HG02981 (cell line): ENCODE data around the gene OOSP4A.

ENCODE experiments used
- ATAC-seq: cut with Tn5 transposase; IDR thresholded peaks from one replicate; pipeline ENCODE4 v1.9.1; 2021; ENCODE audit warnings: mild to moderate bottlenecking, moderate library complexity; ENCODE audit not compliant: unreplicated experiment

OOSP4A gene

GRCh38 chr11:59963733-59964132 lies at the start of gene OOSP4A:
OOSP4A (plus strand) TSS chr11:59964033; CDS start chr11:59964033, 0 bp downstream.
- ATAC-seq = no peak

DNA sequence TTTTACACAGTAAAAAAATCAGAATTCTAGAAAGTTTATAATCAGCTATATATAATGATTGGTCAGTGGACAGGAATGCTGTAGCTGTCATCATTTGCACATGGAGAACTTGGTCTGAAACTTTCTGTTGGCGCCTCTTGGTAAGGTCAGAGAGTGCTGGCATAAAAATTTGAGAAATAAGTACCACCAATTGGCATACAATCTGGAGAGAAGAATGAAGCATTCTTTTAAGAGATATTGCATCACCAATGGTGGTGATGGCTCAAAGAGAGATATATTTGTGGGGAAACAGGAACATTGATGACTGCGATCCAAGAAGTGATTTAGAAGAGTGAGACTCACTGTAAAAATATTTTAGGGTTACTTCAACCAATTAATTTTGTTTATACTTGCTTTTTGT lies 45.4 kb upstream of the OOSP4A start:
- ATAC-seq = no peak

DNA sequence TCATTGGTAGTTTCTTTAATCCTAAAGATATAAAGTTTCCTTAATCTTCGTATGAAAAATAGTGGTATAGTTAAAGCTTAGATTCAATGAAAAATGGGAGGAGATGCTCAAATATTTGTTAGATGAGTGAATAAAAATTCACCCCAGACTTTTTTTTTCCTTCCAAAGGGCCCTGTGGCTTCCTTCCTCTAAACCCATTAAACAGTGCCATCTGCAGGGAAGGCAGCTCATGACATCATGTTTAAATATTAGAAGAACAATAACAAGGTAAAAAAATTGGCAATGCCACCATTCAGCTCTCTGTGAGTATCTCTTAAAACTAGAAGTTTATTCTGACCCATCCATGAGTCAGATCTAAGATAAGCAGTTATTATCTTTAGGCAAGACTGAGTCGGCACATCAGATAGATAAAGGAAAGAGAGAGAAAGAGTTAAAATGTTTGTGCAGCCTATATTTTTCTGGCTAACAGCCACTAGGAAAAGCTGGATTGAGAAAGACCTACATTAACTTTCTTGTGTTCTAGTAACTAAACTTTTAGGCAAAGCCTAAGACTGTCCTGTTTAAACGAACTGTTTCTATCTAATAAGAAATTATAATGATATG lies 44.7 kb upstream of the OOSP4A start:
- ATAC-seq = no peak

DNA sequence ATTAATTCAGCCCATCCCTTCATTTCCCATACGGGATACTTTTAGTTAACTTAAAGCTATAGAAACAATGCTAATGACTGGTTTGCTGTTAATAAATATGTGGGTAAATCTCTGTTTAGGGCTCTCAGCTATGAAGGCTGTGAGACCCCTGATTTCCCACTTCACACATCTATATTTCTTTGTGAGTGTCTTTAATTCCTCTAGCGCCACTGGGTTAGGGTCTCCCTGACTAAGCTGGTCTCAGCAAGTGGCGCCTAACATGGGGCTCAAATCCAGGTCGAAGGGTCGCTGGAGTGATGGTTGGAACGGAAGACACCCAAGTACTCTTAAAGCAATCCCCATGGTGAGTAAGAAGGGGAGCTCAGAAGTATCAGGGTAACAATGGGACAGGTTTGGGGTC lies 40.0 kb upstream of the OOSP4A start:
- no peak for ATAC-seq

- ATAC-seq = no peak
These were observed 32.1 kb upstream of the OOSP4A start for GRCh38 chr11:59931688-59932087.

DNA sequence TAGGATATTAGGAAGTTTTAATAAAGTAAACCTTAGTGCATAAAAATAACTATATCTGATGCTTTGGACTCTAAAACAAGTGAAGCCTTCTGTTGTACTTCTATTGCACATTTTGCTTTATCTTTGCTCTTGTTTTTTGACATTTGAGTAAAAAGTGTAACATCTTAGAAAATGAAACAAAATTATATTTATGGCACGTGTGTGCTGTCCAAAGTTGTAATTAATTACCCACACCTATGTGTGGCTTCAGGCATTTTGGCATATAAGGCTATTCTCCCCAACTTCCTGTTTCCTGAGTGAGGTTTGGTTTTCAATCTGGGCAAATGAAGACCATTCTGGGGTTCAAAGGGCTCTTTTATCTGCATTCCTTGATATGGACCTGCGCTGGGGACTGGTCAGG lies 25.7 kb upstream of the OOSP4A start, which contains the start of gene OOSP1:
Gene OOSP1, plus strand, starts transcription at position 301 of the 400 bp plus-strand sequence. Its CDS starts 23 bp downstream, at position 324.
- ATAC-seq = no peak

DNA sequence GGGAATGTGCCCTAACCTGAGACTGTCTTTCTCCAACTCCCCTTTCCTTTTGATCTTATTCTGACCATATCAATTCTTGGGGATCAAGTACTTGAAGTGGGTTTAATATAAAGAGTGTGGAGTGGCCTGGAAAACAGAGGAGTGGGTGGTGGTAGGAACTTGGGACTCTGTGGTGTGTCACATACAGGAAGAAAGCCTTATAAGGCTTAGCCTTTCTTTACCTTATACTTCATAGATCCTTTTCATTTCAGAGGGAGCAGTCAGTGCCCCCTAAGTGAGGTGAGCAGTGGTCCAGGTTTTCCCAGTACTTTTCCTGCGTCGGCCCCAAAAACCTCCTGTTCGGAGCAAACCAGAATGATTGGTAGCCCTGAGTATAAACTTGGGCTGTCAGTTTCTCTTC lies 25.1 kb upstream of the OOSP4A start:
- ATAC-seq = no peak

GRCh38 chr11:59939482-59939881 lies 24.4 kb upstream of the OOSP4A start:
- ATAC-seq = no peak

DNA sequence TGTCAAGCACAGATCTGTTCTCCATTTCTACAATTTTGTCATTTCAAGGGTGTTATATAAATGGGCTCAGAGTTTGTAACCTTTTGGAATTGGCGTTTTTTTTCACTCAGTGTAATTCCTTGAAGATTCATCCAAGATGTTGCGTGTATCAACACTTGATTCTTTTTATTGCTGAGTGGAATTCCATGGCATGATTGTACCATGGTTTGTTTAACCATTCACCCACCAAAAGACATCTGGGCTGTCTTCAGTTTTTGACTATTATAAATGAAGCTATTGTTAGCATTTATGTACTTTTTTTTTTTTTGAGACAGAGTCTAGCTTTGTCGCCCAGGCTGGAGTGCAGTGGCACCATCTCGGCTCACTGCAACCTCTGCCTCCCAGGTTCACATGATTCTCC lies 22.7 kb upstream of the OOSP4A start:
- ATAC-seq = no peak

- no peak for ATAC-seq
These were observed 19.7 kb upstream of the OOSP4A start for GRCh38 chr11:59943997-59944714.

DNA sequence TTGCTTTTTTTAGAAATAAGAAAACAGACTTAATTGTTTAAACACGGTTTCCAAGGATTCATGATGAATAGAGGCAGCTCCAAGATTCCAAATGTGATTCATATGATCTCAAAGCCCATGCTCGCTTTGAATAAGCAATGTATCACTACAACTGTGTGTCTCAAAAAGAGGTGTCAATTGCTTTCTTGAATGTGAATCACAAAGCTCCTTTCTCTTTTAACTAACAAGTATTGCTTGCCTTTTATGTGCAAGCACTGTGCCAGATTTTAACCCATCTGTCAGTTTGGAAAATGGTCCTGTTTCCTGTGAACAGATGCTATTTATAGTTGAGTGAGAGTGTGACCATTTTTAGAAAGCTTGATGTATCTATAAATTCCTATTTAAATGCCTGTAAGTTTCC lies 19.1 kb upstream of the OOSP4A start:
- ATAC-seq = no peak

DNA sequence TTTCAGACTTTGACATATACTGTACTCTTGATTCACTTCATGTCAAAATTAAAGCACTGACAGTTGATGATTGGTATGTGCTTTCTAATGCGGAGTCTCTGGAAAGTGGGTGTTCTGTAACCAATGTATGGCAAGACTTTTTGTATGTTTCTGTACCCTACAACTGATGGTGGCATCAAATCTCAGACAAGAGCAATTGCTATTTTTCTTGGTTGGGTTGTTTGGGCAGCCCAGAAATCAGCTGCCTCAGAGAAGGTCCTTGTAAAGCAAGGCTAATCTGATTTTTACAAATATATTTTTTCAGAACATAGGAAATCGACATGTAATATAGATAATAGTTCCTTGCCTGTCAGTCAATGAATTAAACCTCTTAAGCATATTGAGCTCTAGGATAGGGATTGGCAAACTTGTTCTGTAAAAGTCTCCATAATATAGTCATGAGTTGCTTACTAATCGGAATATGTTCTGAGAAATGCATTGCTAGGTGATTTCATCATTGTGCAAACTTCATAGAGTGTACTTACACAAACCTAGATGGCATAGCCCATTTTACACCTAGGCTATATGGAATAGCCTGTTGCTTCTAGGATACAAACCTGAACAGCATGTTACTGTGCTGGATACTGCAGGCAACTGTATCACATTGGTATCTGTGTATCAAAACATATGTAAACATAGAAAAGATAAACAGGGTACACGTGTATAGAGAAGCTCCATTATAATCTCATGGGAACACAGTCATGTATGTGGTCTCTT lies 10.2 kb upstream of the OOSP4A start:
- no peak for ATAC-seq

GRCh38 chr11:59954219-59954847 lies 9.5 kb upstream of the OOSP4A start:
- no peak for ATAC-seq

- ATAC-seq = no peak
These were observed 6.7 kb upstream of the OOSP4A start for GRCh38 chr11:59957094-59957493.

- no peak for ATAC-seq
These were observed 3.1 kb upstream of the OOSP4A start for GRCh38 chr11:59960502-59961381.

- ATAC-seq = no peak
These were observed 1.7 kb upstream of the OOSP4A start for GRCh38 chr11:59962107-59962482.

DNA sequence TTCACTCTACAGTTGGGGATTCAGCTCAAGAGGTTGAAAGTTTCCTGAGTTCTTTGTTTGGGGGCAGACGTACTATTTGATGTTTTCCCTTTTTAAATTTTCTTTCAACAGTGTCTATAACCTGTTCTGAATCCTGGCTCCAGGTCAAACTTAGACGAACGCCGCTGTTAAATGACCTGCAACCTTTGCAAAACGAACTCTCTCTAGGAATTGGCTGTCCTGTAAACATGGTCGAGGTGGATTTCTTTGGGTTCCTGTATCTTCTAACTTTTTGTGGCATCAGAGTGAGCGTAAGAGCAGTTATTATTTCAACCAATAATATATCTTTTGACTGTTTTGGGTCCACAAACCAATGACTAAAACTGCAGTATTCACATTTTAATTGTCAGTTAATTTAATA lies 1.6 kb downstream of the OOSP4A start:
- no peak for ATAC-seq

- no peak for ATAC-seq
These were observed 2.4 kb downstream of the OOSP4A start for GRCh38 chr11:59966201-59966600.

- ATAC-seq = no peak
These were observed 4.0 kb downstream of the OOSP4A start for GRCh38 chr11:59967677-59968394.

GRCh38 chr11:59968395-59968783 lies 4.6 kb downstream of the OOSP4A start:
- no peak for ATAC-seq
